A673 (cell line): ENCODE measurements around the gene BTBD19. TPM values are rescaled to one million over a fixed set of nuclear protein-coding genes. Genes with fewer than 3 reads are reported as not detected.

Source experiments
- BruUV-seq: library from RNA; stranded (reverse); fragments of 400-500 nt; replicated peaks from 2 replicates; lab custom pipeline; 2021; lab: Mats Ljungman, UMichigan
- CTCF ChIA-PET: fragments of 300-600 bp; sonication (Branson Sonifier 250); formaldehyde crosslinking; loops from one replicate; lab custom pipeline; 2022; ENCODE audit warnings: antibody characterized with exemption; lab: Charles Lee
- POLR2A ChIA-PET: fragments of 300-600 bp; sonication (Branson Sonifier 250); formaldehyde crosslinking; loops from one replicate; lab custom pipeline; 2022; ENCODE audit warnings: antibody characterized with exemption; ENCODE audit not compliant: low non-redundant PET; lab: Charles Lee
- DNase-seq: peaks from one replicate; pipeline ENCODE4 v3.0.0-alpha.2; 2015; ENCODE audit warnings: low spot score
- H3K27ac ChIP-seq: fragments of 200-600 bp; sonication (generic); 2 replicates; pipeline ENCODE4 v1.5.1; 2016; ENCODE audit warnings: mixed run types, low read depth, mild to moderate bottlenecking, mixed read lengths, antibody characterized with exemption, low read length; ENCODE audit not compliant: poor library complexity, severe bottlenecking
- H3K27me3 ChIP-seq: fragments of 200-600 bp; sonication (generic); replicated peaks from 2 replicates; pipeline ENCODE4 v1.6.1; 2017; ENCODE audit warnings: mixed run types, low read depth, mild to moderate bottlenecking, mixed read lengths, antibody characterized with exemption, low read length; ENCODE audit not compliant: insufficient read depth, poor library complexity
- H3K36me3 ChIP-seq: fragments of 200-600 bp; sonication (generic); 2 replicates; pipeline ENCODE4 v1.6.1; 2016; ENCODE audit warnings: mixed run types, mild to moderate bottlenecking, mixed read lengths, antibody characterized with exemption, low read length; ENCODE audit not compliant: insufficient read depth, poor library complexity, severe bottlenecking
- H3K4me1 ChIP-seq: fragments of 200-600 bp; sonication (generic); 2 replicates; pipeline ENCODE4 v1.6.1; 2017; ENCODE audit warnings: mixed run types, mild to moderate bottlenecking, mixed read lengths, antibody characterized with exemption, low read length; ENCODE audit not compliant: insufficient read depth, poor library complexity, severe bottlenecking
- H3K4me3 ChIP-seq: fragments of 200-600 bp; sonication (generic); 2 replicates; pipeline ENCODE4 v1.5.1; 2016; ENCODE audit warnings: low read depth, mixed run types, mild to moderate bottlenecking, mixed read lengths, low read length; ENCODE audit not compliant: poor library complexity, severe bottlenecking
- H3K9me3 ChIP-seq: fragments of 200-600 bp; sonication (generic); 2 replicates; pipeline ENCODE4 v1.6.1; 2016; ENCODE audit warnings: mixed run types, low read depth, mild to moderate bottlenecking, mixed read lengths, antibody characterized with exemption, low read length; ENCODE audit not compliant: poor library complexity, severe bottlenecking
- CTCF ChIP-seq: fragments of 300-800, 200-600 bp; sonication (generic); conservative IDR thresholded peaks from 2 replicates; pipeline ENCODE4 v1.5.1; 2017; ENCODE audit warnings: low read depth, mild to moderate bottlenecking, antibody characterized with exemption, low read length, moderate library complexity, mixed read lengths
- EZH2 ChIP-seq: fragments of 200-600 bp; sonication (generic); IDR thresholded peaks from 2 replicates; pipeline ENCODE4 v1.6.1; 2017; ENCODE audit warnings: borderline replicate concordance, low read depth, mild to moderate bottlenecking, mixed read lengths, antibody characterized with exemption, low read length; ENCODE audit not compliant: poor library complexity, severe bottlenecking
- intact Hi-C: fragments of 100-400 bp; cut with micrococcal nuclease; formaldehyde crosslinking; loops from one replicate; pipeline ENCODE4 v1.10.0; 2022; ENCODE audit not compliant: unreplicated experiment
- total RNA-seq: library from RNA; stranded (reverse); gene quantifications from 2 replicates; pipeline ENCODE4 v1.2.3, GENCODE V29; 2021

The BTBD19 gene
- total RNA-seq, 1 experiment from 2014 or later, result 10.3 TPM

GRCh38 chr1:44860891-44861425 lies 52.6 kb downstream of the BTBD19 start:
- ChIA-PET POLR2A (no interaction called here), CTCF (no interaction called here)
- no peak overlapping the region for H3K4me3 ChIP-seq
- H3K27ac ChIP-seq, result no peak overlapping the region
- no peaks in the 10 kb centered on the region for H3K9me3 ChIP-seq
- H3K4me1 ChIP-seq, result no peaks in the 10 kb centered on the region
- BruUV-seq, result no TSS peak
- intact Hi-C loops, result no loop called here
- no peak for DNase-seq
- H3K27me3 ChIP-seq, result no peaks in the 10 kb centered on the region
- TF ChIP-seq EZH2 (no peak), CTCF (no peak)
- H3K36me3 ChIP-seq, result peaks cover 2% of the 10 kb centered on the region

- POLR2A ChIA-PET, result no interaction called here
- BruUV-seq, result no TSS peak
- Histone ChIP-seq H3K27ac (no peak overlapping the region), H3K9me3 (no peaks in the 10 kb centered on the region), H3K27me3 (no peaks in the 10 kb centered on the region), H3K4me1 (no peaks in the 10 kb centered on the region), H3K4me3 (no peak overlapping the region), H3K36me3 (peaks cover 2% of the 10 kb centered on the region)
- CTCF ChIA-PET, result no interaction called here
- TF ChIP-seq EZH2 (no peak), CTCF (no peak)
- intact Hi-C loops, result no loop called here
- no peak for DNase-seq
These were observed 54.6 kb downstream of the BTBD19 start for GRCh38 chr1:44862829-44863401.

Other genes starting within 250 kb of the BTBD19 start
- gene TMEM53, start 134.0 kb upstream of the BTBD19 start, total RNA-seq, result 3.3 and 5.6 TPM in 2 replicates
- 0.26 and 0.87 TPM in 2 replicates for gene ARMH1, start 133.8 kb upstream of the BTBD19 start, total RNA-seq
- not detected in 2 replicates for gene RNU5D-1, start 77.4 kb upstream of the BTBD19 start, total RNA-seq
- 127 and 136 TPM in 2 replicates for gene KIF2C, start 68.7 kb upstream of the BTBD19 start, total RNA-seq
- 1,717 and 1,734 TPM in 2 replicates for gene RPS8, start 33.0 kb upstream of the BTBD19 start, total RNA-seq
- gene BEST4, start 20.4 kb upstream of the BTBD19 start, total RNA-seq, result not detected in 2 replicates
- 10.8 and 15.6 TPM in 2 replicates for gene PLK3, start 8.1 kb upstream of the BTBD19 start, total RNA-seq
- 0.44 and 0.54 TPM in 2 replicates for gene DYNLT4, start 1.2 kb upstream of the BTBD19 start, total RNA-seq
- 2.3 and 3.2 TPM in 2 replicates for gene PTCH2, start 34.7 kb downstream of the BTBD19 start, total RNA-seq
- gene EIF2B3, start 178.1 kb downstream of the BTBD19 start, total RNA-seq, result 44.1 and 52.3 TPM in 2 replicates
- 29.2 and 29.5 TPM in 2 replicates for gene HECTD3, start 202.8 kb downstream of the BTBD19 start, total RNA-seq
- gene UROD, start 203.7 kb downstream of the BTBD19 start, total RNA-seq, result 85.8 and 89.3 TPM in 2 replicates